D341Med (cell line): ENCODE data around the gene GALC.

Source experiments
- DNase-seq: peaks from one replicate; pipeline ENCODE4 v3.0.0; 2012; ENCODE audit warnings: low spot score

GALC gene

DNA sequence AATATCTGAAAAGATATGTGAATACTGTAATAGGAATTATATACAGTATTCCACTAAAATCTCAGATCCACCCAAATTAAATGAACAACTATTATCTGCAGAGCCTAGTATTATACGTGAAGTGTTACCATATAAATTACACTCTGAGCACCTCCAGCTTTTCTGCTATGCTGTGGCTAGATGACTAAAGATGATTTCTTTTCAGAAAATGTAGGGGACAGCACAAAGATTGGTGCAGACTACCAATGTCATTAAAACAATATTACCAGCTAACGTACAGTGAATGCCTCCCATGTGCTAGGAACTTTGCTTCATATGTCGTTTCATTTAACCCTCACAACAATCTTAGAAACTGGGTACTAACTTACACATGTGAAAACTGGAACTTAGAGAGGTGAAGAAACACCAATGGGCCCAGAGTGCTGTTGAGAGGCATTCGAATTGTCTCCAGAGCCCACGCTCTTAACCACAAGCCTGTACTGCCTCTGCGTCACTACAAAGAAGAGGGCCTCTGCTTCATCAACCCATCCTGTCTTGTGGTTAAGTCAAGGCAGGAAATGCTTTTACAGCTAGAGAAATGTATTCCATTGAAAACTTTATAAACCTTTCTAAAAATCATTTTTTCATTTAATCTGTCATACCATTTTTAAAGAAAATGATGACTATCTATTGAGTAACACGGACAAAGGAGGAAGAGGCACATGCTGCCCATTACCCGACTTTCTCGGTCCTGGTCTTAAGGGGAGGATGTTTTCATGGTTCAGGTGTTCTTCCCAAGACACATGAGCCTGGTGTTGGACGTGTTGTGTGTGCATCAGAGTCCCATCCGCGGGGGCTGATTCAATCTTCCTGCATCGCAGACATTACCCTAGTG is 13.2 kb upstream of the GALC start:
- DNase-seq, result no peak

DNA sequence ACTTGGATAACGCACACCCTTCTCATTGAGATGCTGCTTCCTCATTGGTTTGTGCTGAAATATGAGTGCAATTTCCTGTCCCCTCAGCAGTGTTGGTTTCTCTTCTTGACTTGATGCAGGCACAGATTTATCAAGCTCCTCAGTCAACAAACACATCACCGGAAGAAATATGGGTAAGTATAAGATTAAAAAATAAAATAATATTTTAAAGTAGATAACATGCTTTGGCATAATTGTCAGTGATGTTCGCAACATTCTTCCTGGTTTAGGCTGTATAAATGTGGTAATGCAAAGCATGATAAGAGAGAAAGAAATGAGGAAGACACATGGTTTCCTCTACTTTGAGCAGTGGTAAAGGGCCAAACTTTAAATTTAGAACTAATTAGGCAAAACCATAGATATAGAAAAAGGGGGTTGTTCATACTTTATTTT is 12.1 kb upstream of the GALC start, which contains the start of gene GPR65:
TSS of gene GPR65 (plus strand) at position 86 of the 432 bp plus-strand sequence. CDS start 5,713 bp downstream, outside the sequence.
- no peak for DNase-seq

GRCh38 chr14:88004506-88005036 is 11.6 kb upstream of the GALC start:
- DNase-seq, result no peak

GRCh38 chr14:88003425-88003824 is 10.4 kb upstream of the GALC start:
- DNase-seq, result no peak

DNA sequence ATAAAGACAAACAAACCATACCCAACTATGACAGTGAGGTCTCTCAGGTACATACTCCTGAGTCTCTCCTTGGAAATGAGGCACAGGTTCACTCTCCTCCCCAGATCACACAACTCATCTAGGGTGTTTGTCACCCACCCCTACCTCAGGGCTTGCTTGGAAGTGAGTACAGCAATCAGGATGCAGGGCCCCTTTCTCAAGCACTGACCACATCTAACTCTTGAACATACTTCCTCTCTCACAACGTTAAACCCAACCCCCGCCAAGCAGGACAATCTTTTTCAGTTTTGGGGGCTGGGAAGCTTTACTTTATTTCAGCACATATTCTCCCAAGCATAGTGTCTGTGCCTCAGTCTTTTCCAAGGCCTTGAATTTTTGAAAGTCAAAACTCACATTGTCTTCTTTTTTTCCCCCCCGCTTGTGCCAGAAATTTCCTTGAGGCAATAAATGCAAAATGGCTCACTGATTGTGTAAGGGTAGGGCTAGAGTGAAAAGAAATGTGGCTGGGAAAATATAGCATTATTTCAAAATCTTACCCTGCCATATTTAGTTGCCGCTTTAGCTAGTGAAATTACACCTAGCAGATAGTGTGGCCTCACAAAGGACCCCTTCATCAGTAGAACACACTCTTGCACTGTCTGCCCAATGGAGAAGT is 9.6 kb upstream of the GALC start:
- no peak for DNase-seq

- DNase-seq, result no peak
Measured at GRCh38 chr14:87999277-87999676, 6.3 kb upstream of the GALC start.

GRCh38 chr14:87998482-87998881 is 5.5 kb upstream of the GALC start:
- DNase-seq, result no peak

DNA sequence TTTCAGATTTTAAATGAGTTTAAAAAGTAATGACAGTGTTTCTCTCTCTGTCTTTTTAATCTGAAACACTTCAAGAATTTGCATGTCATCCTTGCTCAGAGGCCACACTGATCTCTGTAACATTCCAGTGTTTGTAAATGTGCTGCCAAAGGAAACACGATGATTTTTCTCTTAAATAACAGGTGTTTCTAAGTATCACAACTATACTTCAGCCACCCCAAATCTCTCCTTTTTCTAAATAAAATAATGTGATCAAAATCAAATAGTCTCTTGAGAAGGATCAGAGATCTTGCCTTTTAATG is 3.3 kb upstream of the GALC start:
- no peak for DNase-seq

- DNase-seq, result no peak
Measured at GRCh38 chr14:87995500-87996290, 2.7 kb upstream of the GALC start.

GRCh38 chr14:87994974-87995373 is 2.0 kb upstream of the GALC start:
- DNase-seq, result no peak

- no peak for DNase-seq
Measured at GRCh38 chr14:87992346-87992717, 650 bp downstream of the GALC start.

DNA sequence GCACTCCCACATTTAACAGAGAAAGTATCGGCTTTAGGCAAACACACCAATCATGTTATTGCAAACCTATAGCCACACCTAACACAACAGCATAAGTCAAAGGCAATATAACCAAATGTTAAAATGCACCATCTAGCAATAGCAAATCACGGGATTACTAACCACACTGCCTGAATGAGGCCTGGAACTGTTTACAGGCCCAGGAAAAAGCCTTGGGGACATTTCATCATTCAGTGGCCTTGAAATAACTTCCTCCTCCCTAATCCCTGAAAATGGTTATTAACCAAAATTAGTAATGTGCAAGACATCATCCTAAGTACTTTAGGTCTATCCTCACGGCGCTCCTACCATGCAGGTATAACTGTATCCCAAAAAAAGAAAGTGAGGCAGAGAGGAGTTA is 2.3 kb downstream of the GALC start:
- DNase-seq, result no peak

DNA sequence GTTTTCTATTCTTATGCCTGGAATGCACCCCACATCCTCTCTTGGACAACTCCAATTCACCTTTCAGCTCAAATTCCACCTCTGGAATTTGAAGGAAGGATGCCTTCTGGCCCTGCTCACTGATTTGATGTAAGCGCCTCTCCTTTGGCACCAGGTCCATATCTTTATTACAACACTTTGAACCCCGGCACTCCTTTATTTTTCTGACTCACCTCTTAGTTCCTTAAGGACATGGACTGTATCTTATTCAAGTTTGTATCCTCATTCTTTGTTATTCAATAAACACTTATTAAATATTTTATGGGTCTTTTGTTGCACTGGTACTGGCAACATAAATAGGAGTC is 3.1 kb downstream of the GALC start:
- no peak for DNase-seq

DNA sequence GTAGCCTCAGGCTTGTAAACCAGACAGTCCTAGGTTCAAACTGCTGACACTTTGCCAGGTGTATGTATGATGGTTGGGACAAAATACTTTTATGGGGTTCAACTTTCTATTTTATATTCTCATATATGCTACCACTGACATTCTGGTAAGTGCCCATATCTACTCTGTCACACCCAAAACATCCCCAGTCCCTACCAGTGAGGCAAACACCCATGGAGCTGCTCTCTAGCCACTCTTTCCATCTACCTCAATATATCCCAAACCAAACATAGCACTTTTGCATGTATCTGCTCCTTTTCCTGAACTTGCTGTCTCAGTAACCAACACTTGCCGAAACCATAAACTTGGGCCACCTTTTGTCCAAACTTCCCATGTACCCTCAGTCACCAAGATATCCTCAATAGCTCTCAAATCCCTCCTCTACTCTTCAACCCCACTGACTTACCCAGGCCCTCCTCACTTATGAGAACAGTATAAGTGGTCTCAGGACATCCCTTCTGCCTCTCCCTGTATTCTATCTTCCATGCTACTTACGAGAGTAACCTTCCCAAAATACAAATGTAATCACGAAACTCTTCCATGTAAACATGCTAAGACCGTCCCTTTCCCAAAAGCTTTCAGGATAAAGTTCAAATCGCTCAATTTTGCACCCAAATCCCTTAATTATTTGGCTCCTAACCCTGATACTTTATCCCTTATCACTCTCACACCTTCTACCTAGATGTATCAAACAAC is 3.6 kb downstream of the GALC start:
- DNase-seq, result no peak

DNA sequence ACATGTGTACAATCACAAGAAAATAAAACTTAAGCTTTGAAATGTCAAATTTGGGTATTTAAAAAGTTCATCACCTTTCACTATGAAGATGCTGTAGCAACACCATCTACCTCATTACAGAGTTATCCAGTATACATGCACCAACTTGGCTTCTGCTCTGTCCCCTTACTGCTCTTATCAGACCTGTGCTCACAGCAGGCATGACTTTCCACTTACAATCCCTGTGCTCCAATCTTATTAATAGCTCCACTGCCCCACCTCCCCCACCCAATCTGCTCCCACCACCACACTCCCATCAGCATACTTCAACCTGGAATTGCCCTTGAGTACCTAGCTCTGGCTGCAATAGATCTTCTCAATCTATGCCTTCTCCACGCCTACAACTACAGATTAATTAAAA is 13.3 kb downstream of the GALC start:
- no peak for DNase-seq

- no peak for DNase-seq
Measured at GRCh38 chr14:87975636-87976035, 17.3 kb downstream of the GALC start.

DNA sequence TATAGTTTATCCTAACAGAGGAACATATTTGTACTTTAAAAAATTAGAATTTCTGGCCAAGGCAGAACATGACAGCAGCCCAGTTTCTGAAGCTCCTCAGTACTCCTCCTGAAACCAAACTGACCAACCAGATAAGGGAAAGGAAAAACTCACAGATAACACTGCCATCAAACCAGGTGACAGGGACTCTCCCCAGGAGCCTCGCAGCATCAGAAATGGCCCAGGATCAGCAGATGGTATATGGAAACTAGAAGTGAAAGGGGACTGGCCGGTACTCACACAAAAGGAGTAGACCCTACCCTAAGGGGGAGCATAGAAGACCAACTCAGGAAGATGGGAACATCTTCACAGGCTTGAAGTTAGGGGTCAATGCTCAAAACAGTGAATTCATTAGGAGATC is 22.0 kb downstream of the GALC start:
- DNase-seq, result no peak

GRCh38 chr14:87967496-87967895 is 25.5 kb downstream of the GALC start:
- no peak for DNase-seq

- DNase-seq, result no peak
Measured at GRCh38 chr14:87966816-87967215, 26.2 kb downstream of the GALC start.

DNA sequence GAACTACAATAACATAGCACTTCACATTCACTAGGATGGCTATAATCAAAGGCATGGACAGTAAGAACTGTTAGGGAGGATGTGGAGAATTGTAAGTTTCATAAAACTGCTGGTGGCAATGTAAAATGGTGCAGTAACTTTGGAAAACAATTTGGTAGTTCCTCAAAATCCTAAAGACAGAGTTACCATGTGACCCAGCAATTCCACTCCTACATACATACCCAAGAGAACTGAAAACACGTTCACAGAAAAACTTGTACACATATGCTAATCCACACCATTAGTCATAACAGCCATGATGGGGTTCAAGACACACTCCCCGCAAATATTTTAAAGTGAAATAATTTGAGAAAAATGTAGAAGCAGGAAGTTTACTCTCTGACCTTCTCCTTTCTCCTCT is 31.7 kb downstream of the GALC start:
- DNase-seq, result no peak

GRCh38 chr14:87960013-87960787 is 32.8 kb downstream of the GALC start:
- DNase-seq, result no peak
